Measurements from ENCODE around the gene ELOVL4. TPM values are rescaled to one million over a fixed set of nuclear protein-coding genes. Genes with fewer than 3 reads are reported as not detected.

The ELOVL4 gene
- total RNA-seq, 3 donors from 2014 or later = 0.35 to 2.8 (median 0.46) TPM

- no peak for ATAC-seq
- Histone ChIP-seq H3K4me3 (no peak overlapping the region), H3K4me1 (ENCODE audit: low read depth) (no peaks in the 10 kb centered on the region), H3K9me3 (no peaks in the 10 kb centered on the region), H3K36me3 (ENCODE audit: low read depth) (no peaks in the 10 kb centered on the region)
- intact Hi-C loops (cut with DNase I, micrococcal nuclease) = no loop called here
- DNase-seq = no peak
- TF ChIP-seq CTCF (IDR thresholded peaks at IDR 0.05) = no peak
These were observed 37.8 kb downstream of the ELOVL4 start for GRCh38 chr6:79909517-79909916.

- intact Hi-C loops (cut with DNase I, micrococcal nuclease) = no loop called here
- TF ChIP-seq CTCF (IDR thresholded peaks at IDR 0.05) = no peak
- ATAC-seq (no peak), DNase-seq (no peak)
- no peaks in the 10 kb centered on the region for H3K4me1 ChIP-seq (ENCODE audit: low read depth)
- H3K4me3 ChIP-seq = no peak overlapping the region
- H3K9me3 ChIP-seq = no peaks in the 10 kb centered on the region
- H3K36me3 ChIP-seq (ENCODE audit: low read depth) = no peaks in the 10 kb centered on the region
These were observed 45.3 kb downstream of the ELOVL4 start for GRCh38 chr6:79902046-79902445.

GRCh38 chr6:79898076-79898475 is 49.3 kb downstream of the ELOVL4 start:
- no peak for DNase-seq
- no peaks in the 10 kb centered on the region for H3K36me3 ChIP-seq (ENCODE audit: low read depth)
- no peak for TF ChIP-seq CTCF (IDR thresholded peaks at IDR 0.05)
- no peaks in the 10 kb centered on the region for H3K9me3 ChIP-seq
- no peak for ATAC-seq
- intact Hi-C loops (cut with DNase I, micrococcal nuclease) = no loop called here
- H3K4me3 ChIP-seq = no peak overlapping the region
- no peaks in the 10 kb centered on the region for H3K4me1 ChIP-seq (ENCODE audit: low read depth)

- Histone ChIP-seq H3K9me3 (peaks cover 3% of the 10 kb centered on the region), H3K4me1 (ENCODE audit: low read depth) (no peaks in the 10 kb centered on the region), H3K4me3 (no peak overlapping the region), H3K36me3 (ENCODE audit: low read depth) (no peaks in the 10 kb centered on the region)
- ATAC-seq (no peak), DNase-seq (no peak)
- no peak for TF ChIP-seq CTCF (IDR thresholded peaks at IDR 0.05)
- intact Hi-C loops (cut with DNase I, micrococcal nuclease) = no loop called here
These were observed 51.3 kb downstream of the ELOVL4 start for GRCh38 chr6:79896075-79896449.

- ATAC-seq (no peak), DNase-seq (no peak)
- intact Hi-C loops (cut with DNase I, micrococcal nuclease) = no loop called here
- H3K4me1 ChIP-seq (ENCODE audit: low read depth) = no peaks in the 10 kb centered on the region
- H3K36me3 ChIP-seq (ENCODE audit: low read depth) = no peaks in the 10 kb centered on the region
- no peak overlapping the region for H3K4me3 ChIP-seq
- TF ChIP-seq CTCF (IDR thresholded peaks at IDR 0.05) = no peak
- peaks cover 5% of the 10 kb centered on the region for H3K9me3 ChIP-seq
These were observed 51.8 kb downstream of the ELOVL4 start for GRCh38 chr6:79895382-79896074.

GRCh38 chr6:79894939-79895338 is 52.4 kb downstream of the ELOVL4 start:
- TF ChIP-seq CTCF (IDR thresholded peaks at IDR 0.05) = no peak
- no peak for DNase-seq
- intact Hi-C loops (cut with DNase I, micrococcal nuclease) = no loop called here
- peaks cover 5% of the 10 kb centered on the region for H3K9me3 ChIP-seq
- ATAC-seq = no peak
- H3K36me3 ChIP-seq (ENCODE audit: low read depth) = no peaks in the 10 kb centered on the region
- H3K4me3 ChIP-seq = no peak overlapping the region
- no peaks in the 10 kb centered on the region for H3K4me1 ChIP-seq (ENCODE audit: low read depth)

Measured in mucosa of descending colon (tissue), 3 donors.